ENCODE results near the gene NPM3. TPM values are rescaled to one million over a fixed set of nuclear protein-coding genes. Genes with fewer than 3 reads are reported as not detected.

NPM3 gene, protein sequence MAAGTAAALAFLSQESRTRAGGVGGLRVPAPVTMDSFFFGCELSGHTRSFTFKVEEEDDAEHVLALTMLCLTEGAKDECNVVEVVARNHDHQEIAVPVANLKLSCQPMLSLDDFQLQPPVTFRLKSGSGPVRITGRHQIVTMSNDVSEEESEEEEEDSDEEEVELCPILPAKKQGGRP
- 238 and 287 TPM in 2 replicates for total RNA-seq (2014; rRNA removed; shearing (Covaris generic))

GRCh38 chr10:101782811-101783735 is at the start of gene NPM3:
Gene NPM3, minus strand, starts transcription at chr10:101783446. Its CDS starts 56 bp downstream, at chr10:101783390.
- Histone ChIP-seq H3K4me1 (peaks cover 28% of the 10 kb centered on the region), H3K27me3 (no peaks in the 10 kb centered on the region), H3K4me3 (peak within 1 kb of the TSS; percentile 74), H3K27ac (peak within 1 kb of the TSS; percentile 68), H3K36me3 (peaks cover 36% of the 10 kb centered on the region), H3K9me3 (replicated peaks) (no peaks in the 10 kb centered on the region)
- peak; percentile 94 to 96 for DNase-seq

GRCh38 chr10:101832325-101832771 is 49.1 kb upstream of the NPM3 start:
- Histone ChIP-seq H3K36me3 (no peaks in the 10 kb centered on the region), H3K27me3 (no peaks in the 10 kb centered on the region)

DNA sequence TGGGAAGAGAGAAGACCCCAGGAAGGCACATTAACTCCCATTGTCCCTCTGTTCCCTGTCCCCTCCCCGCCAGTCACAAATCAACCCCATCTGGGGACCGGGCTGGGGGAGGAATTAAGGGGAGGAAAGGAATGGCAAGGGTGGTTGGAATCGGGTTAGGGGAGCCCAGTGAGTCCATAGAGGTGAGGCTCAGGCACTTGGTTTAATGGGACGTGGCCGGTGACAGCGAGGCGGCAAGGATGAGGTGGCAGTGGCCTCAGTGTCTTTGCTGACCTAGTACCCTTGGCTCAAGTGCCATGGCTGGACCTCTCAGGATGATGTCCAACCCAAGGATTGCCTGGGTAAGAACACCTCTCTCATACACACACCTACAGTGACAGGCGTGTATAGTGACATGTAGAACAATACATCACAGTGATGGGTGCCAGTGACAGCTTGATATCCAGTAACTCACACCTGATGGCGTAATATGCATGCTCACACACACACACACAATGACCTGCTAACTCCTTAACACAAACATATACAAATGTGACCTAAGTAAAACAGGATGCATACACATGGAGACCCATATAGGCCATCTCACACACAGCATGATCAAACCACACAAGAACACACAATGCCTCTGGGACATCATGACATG is 48.0 kb upstream of the NPM3 start:
- Histone ChIP-seq H3K9me3 (replicated peaks) (no peaks in the 10 kb centered on the region), H3K4me3 (peak overlapping the region; percentile 59), H3K36me3 (no peaks in the 10 kb centered on the region), H3K27me3 (no peaks in the 10 kb centered on the region), H3K27ac (no peak overlapping the region), H3K4me1 (peaks cover 15% of the 10 kb centered on the region; the same call in 1 of the 2 replicates)
- no peak for DNase-seq

More at GRCh38 chr10:101832325-101832771, 49.1 kb upstream of the NPM3 start:
- no peak for DNase-seq
- Histone ChIP-seq H3K4me3 (no peak overlapping the region), H3K4me1 (peaks cover 15% of the 10 kb centered on the region; the same call in 1 of the 2 replicates), H3K9me3 (replicated peaks) (no peaks in the 10 kb centered on the region), H3K27ac (no peak overlapping the region)

DNA sequence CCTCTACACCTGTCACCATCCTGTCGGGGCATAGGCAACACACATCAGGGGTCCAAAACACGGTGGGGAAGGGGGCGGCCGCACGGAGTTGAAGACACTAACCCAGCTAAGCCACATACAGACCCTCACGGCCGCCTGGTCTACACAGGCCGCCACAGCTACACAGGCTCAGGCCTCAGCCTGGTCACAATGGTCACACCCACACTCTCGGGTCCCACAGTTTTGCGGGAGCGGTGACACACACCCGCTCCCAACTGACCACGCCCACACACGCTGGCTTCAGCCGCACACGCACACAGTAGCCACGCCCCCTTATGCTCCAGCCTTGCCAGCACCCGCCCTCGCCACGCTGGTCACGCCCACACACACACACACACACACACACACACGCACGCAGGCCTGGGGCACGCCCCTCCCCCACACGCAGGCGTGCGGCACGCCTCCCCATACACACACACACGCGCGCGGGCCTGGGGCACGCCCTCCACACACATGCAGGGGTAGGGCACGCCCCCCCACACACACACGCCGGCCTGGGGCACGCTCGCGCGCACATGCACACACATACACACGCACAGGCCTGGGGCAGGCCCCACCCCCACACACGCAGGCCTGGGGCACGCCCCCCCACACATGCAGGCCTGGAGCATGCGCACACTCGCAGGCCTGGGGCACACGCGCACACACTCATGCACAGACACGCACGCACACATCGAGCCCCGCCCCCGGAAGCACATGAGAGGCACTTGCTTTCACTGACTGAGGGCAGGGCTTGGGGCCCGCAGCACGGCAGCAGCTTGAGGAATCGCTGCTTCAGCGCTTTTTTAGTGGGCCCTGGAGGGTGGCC is 47.3 kb upstream of the NPM3 start:
- DNase-seq, result peak; percentile 94 to 95
- H3K27ac ChIP-seq, result no peak overlapping the region
- no peaks in the 10 kb centered on the region for H3K36me3 ChIP-seq

GRCh38 chr10:101829561-101830315 is 46.5 kb upstream of the NPM3 start:
- peak in 1 of 2 experiments; percentile 49 for DNase-seq
- Histone ChIP-seq H3K27ac (no peak overlapping the region), H3K27me3 (no peaks in the 10 kb centered on the region), H3K9me3 (replicated peaks) (no peaks in the 10 kb centered on the region), H3K4me1 (peaks cover 5% of the 10 kb centered on the region; the same call in 1 of the 2 replicates), H3K4me3 (peak overlapping the region; percentile 59), H3K36me3 (no peaks in the 10 kb centered on the region)

More for the DNA sequence above, 47.3 kb upstream of the NPM3 start:
- Histone ChIP-seq H3K27me3 (no peaks in the 10 kb centered on the region), H3K9me3 (replicated peaks) (no peaks in the 10 kb centered on the region), H3K4me3 (peak overlapping the region; percentile 59), H3K4me1 (peaks cover 11% of the 10 kb centered on the region; the same call in 1 of the 2 replicates)

DNA sequence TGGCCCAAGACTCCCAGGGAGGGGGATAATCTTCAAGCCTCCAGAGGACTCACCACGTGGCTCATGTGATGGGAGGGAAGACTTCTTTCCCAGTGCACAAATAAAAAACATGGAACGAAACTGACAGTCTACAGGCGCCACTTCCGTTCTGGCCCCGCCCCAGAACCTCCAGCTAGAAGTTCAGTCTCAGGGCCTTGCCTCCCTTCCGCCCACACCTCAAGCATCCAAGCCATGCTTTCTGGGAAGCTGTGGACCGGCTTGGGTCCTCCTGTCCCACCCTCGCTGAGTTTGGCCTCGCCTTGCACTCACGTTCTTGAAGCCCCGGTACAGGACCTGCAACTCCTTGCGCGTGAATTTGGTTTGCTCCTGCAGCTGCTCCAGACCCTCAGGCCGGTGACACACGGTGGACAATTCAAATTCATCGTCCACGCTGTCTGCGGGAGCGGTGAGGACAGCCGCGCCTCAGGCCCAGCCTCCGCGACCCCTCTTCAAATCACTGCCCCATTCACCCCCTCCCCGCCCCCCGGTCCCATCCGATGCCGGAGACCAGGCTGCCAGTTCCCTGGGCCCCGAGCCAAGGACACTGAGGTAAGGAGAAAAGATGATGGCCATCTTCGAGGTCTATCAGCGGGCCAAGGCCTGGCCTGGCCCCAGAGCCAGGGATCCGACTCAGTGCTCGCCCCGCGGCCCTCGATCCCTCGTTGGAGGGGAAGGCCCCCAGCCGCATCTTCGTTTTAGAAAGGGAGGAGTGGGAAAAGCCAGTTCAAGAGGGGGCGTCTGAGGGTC is 45.7 kb upstream of the NPM3 start:
- DNase-seq, result no peak
- H3K27me3 ChIP-seq, result no peaks in the 10 kb centered on the region
- no peak overlapping the region for H3K4me3 ChIP-seq
- no peaks in the 10 kb centered on the region for H3K36me3 ChIP-seq
- no peaks in the 10 kb centered on the region for H3K9me3 ChIP-seq (replicated peaks)
- no peak overlapping the region for H3K27ac ChIP-seq
- peaks cover 5% of the 10 kb centered on the region; the same call in 1 of the 2 replicates for H3K4me1 ChIP-seq

DNA sequence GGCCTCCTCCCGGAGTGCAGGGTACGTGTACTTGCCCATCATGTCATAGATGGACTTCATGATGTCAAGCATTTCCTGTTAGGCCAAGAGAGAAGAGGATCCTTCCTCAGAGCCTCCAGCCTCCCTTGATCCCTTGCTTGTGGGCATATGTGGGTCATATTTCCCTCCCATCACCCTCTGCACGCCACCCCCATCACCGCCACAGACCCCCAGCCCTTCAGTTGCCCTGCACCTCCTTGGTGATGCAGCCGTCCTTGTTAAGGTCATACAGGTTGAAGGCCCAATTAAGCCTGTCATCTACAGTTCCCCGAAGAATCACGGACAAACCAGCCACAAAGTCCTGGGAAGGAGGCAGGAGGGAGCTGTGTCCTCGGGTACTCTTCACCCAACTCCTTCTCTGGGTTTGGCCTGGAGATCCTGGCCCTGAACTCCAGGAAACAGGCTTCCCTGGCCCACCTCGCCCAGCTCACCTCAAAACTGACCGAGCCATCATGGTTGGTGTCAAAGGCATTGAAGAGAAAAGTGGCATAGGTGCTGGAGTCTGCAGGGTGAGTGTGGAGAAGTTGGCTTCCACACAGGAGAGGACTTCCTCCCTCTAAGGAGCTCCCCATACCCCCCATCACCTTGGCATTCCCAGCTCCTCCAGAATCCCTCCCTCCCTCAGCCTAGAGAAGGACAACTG is 44.8 kb upstream of the NPM3 start:
- no peak overlapping the region for H3K27ac ChIP-seq
- peaks cover 5% of the 10 kb centered on the region; the same call in 1 of the 2 replicates for H3K4me1 ChIP-seq
- DNase-seq, result no peak
- H3K4me3 ChIP-seq, result no peak overlapping the region
- no peaks in the 10 kb centered on the region for H3K36me3 ChIP-seq
- no peaks in the 10 kb centered on the region for H3K9me3 ChIP-seq (replicated peaks)
- no peaks in the 10 kb centered on the region for H3K27me3 ChIP-seq

DNA sequence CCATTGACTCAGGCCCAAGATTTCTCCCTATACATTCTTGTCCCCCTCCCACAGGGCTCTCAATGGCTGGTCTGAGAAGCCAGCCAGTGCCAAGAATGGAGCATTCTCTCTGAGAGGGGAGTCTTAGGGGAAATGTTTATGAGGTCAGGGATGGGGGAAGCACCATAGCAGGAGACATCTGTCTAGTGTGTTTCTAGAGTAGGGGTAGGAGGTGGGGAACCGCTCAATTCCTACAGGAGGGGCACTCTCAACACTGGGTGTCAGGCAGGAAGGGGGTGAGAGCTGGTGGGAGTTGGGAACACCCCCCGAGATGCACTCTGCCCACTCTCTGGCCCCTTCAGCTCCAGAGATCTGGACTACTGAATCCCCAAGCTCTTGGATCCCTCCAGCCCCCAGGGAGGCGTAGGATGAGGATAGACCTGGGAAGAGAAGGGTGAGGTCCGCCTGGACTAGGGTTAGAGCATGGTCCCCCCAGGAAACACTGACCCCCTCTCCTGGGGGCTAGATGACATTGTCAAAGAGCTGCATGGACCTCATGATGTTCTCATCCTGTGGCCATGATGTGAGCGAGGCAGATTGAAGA is 43.7 kb upstream of the NPM3 start:
- H3K36me3 ChIP-seq, result no peaks in the 10 kb centered on the region
- no peaks in the 10 kb centered on the region for H3K27me3 ChIP-seq
- H3K27ac ChIP-seq, result no peak overlapping the region
- H3K4me3 ChIP-seq, result no peak overlapping the region
- H3K4me1 ChIP-seq, result peaks cover 5% of the 10 kb centered on the region; the same call in 1 of the 2 replicates
- DNase-seq, result no peak
- no peaks in the 10 kb centered on the region for H3K9me3 ChIP-seq (replicated peaks)

GRCh38 chr10:101824736-101825135 is 41.5 kb upstream of the NPM3 start:
- Histone ChIP-seq H3K4me1 (no peaks in the 10 kb centered on the region), H3K27me3 (no peaks in the 10 kb centered on the region), H3K27ac (no peak overlapping the region), H3K9me3 (replicated peaks) (no peaks in the 10 kb centered on the region), H3K36me3 (no peaks in the 10 kb centered on the region), H3K4me3 (no peak overlapping the region)
- no peak for DNase-seq

GRCh38 chr10:101818872-101819633 is 35.8 kb upstream of the NPM3 start:
- DNase-seq, result peak in 1 of 2 experiments; percentile 51
- Histone ChIP-seq H3K36me3 (no peaks in the 10 kb centered on the region), H3K4me3 (peak overlapping the region; percentile 78), H3K4me1 (0 out of 2 replicates have a peak, but pooled peaks cover 2% of the 10 kb centered on the region), H3K27ac (peak overlapping the region; percentile 80; the same call in 1 of the 2 replicates), H3K9me3 (replicated peaks) (no peaks in the 10 kb centered on the region), H3K27me3 (no peaks in the 10 kb centered on the region)

- H3K27me3 ChIP-seq, result no peaks in the 10 kb centered on the region
- H3K36me3 ChIP-seq, result peaks cover 2% of the 10 kb centered on the region
- H3K4me3 ChIP-seq, result peak within 1 kb of the TSS; percentile 78
- 0 out of 2 replicates have a peak, but pooled peaks cover 2% of the 10 kb centered on the region for H3K4me1 ChIP-seq
- H3K27ac ChIP-seq, result peak within 1 kb of the TSS; percentile 80
- DNase-seq, result peak; percentile 100
- no peaks in the 10 kb centered on the region for H3K9me3 ChIP-seq (replicated peaks)
Observed at GRCh38 chr10:101818119-101818871, 35.0 kb upstream of the NPM3 start, which contains the start of gene OGA. Gene OGA, minus strand, starts transcription at chr10:101818444. Its CDS starts 422 bp downstream, at chr10:101818022.

All from SJCRH30 (cell line).